ENCODE measurements around the gene CCDC177.

CCDC177 gene

DNA sequence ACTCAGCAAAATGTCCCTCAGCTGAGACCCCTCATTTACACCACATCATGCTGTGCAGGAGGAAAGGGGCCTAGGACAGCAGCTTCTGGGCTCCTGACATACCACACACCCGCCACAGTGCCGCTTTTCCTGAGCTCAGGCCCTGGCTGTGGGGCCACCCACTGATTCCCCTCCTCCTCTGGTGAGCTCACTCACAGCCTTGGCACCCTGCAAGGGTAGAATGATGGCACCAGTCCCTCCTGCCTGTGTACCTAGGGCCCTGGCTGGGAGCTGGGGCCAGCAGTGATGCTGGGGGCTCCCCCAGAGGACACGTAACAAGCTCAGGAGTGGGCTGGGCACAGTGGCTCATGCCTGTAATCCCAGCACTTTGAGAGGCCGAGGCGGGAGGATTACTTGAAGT lies 45.7 kb downstream of the CCDC177 start:
- DNase-seq (ENCODE audit: low read depth) = no peak

DNA sequence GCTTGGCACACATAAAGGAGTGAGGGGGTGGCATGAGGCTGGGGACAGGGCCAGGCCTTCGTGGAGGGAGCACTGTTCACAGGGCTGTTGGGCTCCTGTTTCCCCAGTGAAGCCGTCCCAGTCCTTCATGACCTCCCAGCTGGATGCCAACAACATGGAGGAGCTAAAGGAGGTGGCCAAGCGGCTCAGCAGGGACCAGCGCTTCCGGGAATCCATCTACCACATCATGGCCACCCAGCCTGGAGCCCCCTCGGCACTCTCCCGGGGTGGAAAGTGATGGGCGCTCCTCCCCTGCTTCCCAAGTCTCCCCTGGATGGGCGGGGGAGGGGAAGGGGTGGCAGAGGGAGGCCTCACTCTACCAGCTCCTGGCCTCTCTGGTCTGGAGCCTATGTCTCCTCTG lies 46.5 kb downstream of the CCDC177 start:
- no peak for DNase-seq (ENCODE audit: low read depth)

DNA sequence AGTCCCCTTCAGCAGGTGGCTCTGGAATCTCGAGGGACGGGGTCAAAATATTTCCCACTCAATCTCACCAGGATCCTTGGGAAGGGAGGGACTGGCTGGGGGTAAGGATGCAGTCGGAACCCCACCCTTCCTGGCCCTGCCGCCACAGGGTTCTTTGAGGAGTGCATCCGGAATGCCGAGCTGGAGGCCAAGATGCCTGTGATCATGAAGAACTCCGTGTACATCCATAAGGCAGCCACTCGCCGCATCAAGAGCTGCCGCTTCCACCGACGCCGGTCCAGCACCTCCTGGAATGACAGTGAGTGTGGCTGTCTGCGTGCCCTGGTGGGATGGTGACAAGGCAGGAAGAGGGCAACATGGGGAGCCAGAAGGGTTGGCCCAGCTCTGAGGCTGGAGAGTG lies 47.0 kb downstream of the CCDC177 start:
- no peak for DNase-seq (ENCODE audit: low read depth)

DNA sequence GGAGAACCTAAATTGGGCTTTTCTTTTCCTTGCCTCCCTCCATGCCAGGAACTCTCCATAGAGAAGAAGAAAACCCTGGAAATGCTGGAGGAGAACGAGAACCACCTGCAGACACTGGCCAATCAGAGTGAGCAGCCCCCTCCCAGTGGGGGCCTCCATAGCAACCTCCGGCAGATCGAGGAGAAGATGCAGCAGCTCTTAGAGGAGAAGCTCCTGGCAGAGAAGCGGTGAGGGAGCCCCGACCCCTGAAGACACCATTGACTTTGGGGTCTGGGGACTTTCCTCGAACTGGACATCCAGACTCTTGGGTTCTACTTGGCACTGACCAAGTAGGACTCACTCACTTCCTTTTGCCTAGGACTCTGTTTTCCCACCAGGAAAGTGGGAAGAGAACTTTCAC lies 48.8 kb downstream of the CCDC177 start:
- no peak for DNase-seq (ENCODE audit: low read depth)

DNA sequence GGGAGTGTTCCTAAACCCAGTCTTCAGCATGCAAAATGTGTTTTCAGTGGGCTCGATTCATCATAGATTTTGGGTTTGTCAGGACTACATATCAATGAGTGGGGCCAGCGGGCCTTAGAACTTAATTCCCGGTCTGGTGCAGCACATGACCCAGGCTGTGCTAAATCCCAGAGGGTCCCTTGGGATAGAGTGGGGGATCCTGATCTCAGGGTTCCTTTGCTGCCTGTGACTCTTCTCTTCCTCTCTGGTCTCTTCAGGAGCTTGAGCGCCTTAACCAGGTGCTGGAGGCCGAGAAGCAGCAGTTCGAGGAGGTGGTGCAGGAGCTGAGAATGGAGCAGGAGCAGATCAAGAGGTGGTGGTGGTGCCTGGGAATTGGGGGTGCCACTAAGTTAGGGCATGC lies 52.6 kb downstream of the CCDC177 start:
- DNase-seq (ENCODE audit: low read depth) = no peak
